ENCODE results near the gene HOXB5.

GRCh38 chr17:48588074-48588415 is 5.5 kb downstream of the HOXB5 start:
- no peak for TF ChIP-seq EZH2 (IDR thresholded peaks at IDR 0.05; ENCODE audit: borderline replicate concordance, low read length)
- no peak for TF ChIP-seq CTCF (IDR thresholded peaks at IDR 0.05; ENCODE audit: low read length)
